SU-DHL-6 (cell line): ENCODE results near the gene NDUFB10.

Experiments
- H2AFZ ChIP-seq: fragments of 200-600 bp; sonication (generic); 2 replicates; pipeline ENCODE4 v1.6.1; 2014; ENCODE audit warnings: low read depth, mild to moderate bottlenecking, moderate library complexity, mixed read lengths, antibody characterized with exemption, low read length; ENCODE audit not compliant: severe bottlenecking
- H3F3A ChIP-seq: fragments of 200-600 bp; shearing (Covaris generic); 2 replicates; pipeline ENCODE4 v1.6.0; 2016; ENCODE audit warnings: antibody characterized with exemption, mild to moderate bottlenecking; ENCODE audit not compliant: insufficient read depth
- H3K27ac ChIP-seq: fragments of 200-600 bp; sonication (generic); 2 replicates; pipeline ENCODE4 v1.5.1; 2016; ENCODE audit warnings: low read depth, mild to moderate bottlenecking, low read length, moderate library complexity, mixed read lengths
- H3K27me3 ChIP-seq: fragments of 200-600 bp; sonication (generic), shearing (Covaris generic); 2 replicates; pipeline ENCODE4 v1.6.0; 2014; ENCODE audit warnings: mild to moderate bottlenecking, low read length
- H3K36me3 ChIP-seq: fragments of 200-600 bp; sonication (generic); 2 replicates; pipeline ENCODE4 v1.6.1; 2014; ENCODE audit warnings: mild to moderate bottlenecking, low read length, mixed read lengths
- H3K4me2 ChIP-seq: fragments of 300-600, 200-600 bp; shearing (Covaris generic), sonication (generic); 2 replicates; pipeline ENCODE4 v1.6.0; 2014; ENCODE audit warnings: low read length, low read depth, mild to moderate bottlenecking; ENCODE audit not compliant: poor library complexity, severe bottlenecking
- H3K4me3 ChIP-seq: fragments of 200-600 bp; sonication (generic); 2 replicates; pipeline ENCODE4 v1.5.1; 2014; ENCODE audit warnings: antibody characterized with exemption, low read length, mild to moderate bottlenecking, mixed read lengths; ENCODE audit not compliant: insufficient read depth, poor library complexity, severe bottlenecking
- H3K79me2 ChIP-seq: fragments of 200-600 bp; sonication (generic); 2 replicates; pipeline ENCODE4 v1.6.1; 2014; ENCODE audit warnings: mild to moderate bottlenecking, low read length, moderate library complexity; ENCODE audit not compliant: insufficient read depth
- H3K9ac ChIP-seq: fragments of 200-600 bp; sonication (generic); 2 replicates; pipeline ENCODE4 v1.7.0; 2014; ENCODE audit warnings: mild to moderate bottlenecking, low read length
- H3K9me2 ChIP-seq: fragments of 200-600 bp; sonication (generic); replicated peaks from 2 replicates; pipeline ENCODE4 v1.6.1; 2014; ENCODE audit warnings: low read length; ENCODE audit not compliant: insufficient read depth
- H3K9me3 ChIP-seq: fragments of 200-600 bp; sonication (generic); 2 replicates; pipeline ENCODE4 v1.6.1; 2014; ENCODE audit warnings: low read length, mixed read lengths; ENCODE audit not compliant: insufficient read depth
- H4K20me1 ChIP-seq: fragments of 200-600 bp; sonication (generic); 2 replicates; pipeline ENCODE4 v1.6.1; 2014; ENCODE audit warnings: low read depth, mild to moderate bottlenecking, antibody characterized with exemption, low read length, moderate library complexity, mixed read lengths
- EZH2phosphoT487 ChIP-seq: fragments of 200-600 bp; sonication (generic), shearing (Covaris generic); conservative IDR thresholded peaks from 2 replicates; pipeline ENCODE4 v1.6.1; 2018; ENCODE audit warnings: mild to moderate bottlenecking, antibody characterized with exemption, low read length, moderate library complexity, mixed read lengths
- TF ChIP-seq, protein P1 (sequence below): fragments of 200-600 bp; sonication (generic); IDR thresholded peaks from one replicate; pipeline ENCODE4 v1.5.1; 2017; ENCODE audit warnings: antibody characterized with exemption, mild to moderate bottlenecking, low read length, moderate library complexity; ENCODE audit not compliant: insufficient read depth, poor library complexity, severe bottlenecking

The NDUFB10 gene

DNA sequence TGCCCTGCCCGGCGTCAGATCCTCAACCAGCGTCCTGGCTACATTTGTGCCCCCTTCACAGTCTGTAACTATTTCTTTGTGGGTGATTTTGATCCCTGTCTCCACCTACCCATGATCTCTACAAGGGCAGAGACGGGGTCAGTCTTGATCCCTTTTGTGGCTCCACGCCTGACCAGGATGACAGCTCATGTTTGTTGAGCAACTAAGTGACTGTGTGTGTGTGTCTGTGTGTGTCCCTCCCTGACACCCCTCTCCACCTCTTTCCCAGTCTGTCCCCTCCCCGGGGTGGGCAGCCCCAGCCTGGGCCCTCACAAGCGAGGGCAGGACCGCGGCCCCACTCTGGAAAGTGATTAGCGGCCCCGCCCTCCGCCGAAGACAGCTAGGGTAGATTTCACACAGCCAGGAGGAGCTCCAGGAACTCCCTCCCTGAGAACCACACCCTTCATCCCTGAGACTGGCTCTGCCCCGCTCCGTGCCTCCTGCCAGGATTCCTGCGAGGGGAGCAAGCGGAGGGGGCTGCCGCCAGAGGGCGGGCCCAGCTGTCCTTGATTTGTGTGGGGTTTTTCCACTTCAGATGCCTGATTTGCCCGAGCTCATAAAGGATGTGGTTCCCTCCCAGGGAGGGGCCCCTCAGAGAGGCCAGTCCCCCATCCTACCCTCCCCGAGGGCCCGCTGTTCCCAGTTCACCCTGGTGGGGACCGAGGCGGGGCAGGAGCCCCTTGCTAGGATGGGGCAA, 35.9 kb upstream of the NDUFB10 start:
- no peaks in the 10 kb centered on the region for H3K9me2 ChIP-seq
- no peak overlapping the region for H3K27ac ChIP-seq
- H3K79me2 ChIP-seq: no peaks in the 10 kb centered on the region
- no peaks in the 10 kb centered on the region for H3K27me3 ChIP-seq
- H2AFZ ChIP-seq: no peak overlapping the region
- no peaks in the 10 kb centered on the region for H3K9me3 ChIP-seq
- H3K36me3 ChIP-seq: no peaks in the 10 kb centered on the region
- H4K20me1 ChIP-seq: no peaks in the 10 kb centered on the region
- TF ChIP-seq, protein P1, sequence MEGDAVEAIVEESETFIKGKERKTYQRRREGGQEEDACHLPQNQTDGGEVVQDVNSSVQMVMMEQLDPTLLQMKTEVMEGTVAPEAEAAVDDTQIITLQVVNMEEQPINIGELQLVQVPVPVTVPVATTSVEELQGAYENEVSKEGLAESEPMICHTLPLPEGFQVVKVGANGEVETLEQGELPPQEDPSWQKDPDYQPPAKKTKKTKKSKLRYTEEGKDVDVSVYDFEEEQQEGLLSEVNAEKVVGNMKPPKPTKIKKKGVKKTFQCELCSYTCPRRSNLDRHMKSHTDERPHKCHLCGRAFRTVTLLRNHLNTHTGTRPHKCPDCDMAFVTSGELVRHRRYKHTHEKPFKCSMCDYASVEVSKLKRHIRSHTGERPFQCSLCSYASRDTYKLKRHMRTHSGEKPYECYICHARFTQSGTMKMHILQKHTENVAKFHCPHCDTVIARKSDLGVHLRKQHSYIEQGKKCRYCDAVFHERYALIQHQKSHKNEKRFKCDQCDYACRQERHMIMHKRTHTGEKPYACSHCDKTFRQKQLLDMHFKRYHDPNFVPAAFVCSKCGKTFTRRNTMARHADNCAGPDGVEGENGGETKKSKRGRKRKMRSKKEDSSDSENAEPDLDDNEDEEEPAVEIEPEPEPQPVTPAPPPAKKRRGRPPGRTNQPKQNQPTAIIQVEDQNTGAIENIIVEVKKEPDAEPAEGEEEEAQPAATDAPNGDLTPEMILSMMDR: no peak
- TF ChIP-seq EZH2phosphoT487: no peak
- H3K4me2 ChIP-seq: no peak overlapping the region
- no peak overlapping the region for H3K4me3 ChIP-seq
- H3F3A ChIP-seq: no peaks in the 10 kb centered on the region
- H3K9ac ChIP-seq: no peak overlapping the region

- no peaks in the 10 kb centered on the region for H3K79me2 ChIP-seq
- no peaks in the 10 kb centered on the region for H4K20me1 ChIP-seq
- H3K27ac ChIP-seq: no peak overlapping the region
- H3K9me2 ChIP-seq: no peaks in the 10 kb centered on the region
- H3K4me2 ChIP-seq: no peak overlapping the region
- H2AFZ ChIP-seq: no peak overlapping the region
- H3K36me3 ChIP-seq: no peaks in the 10 kb centered on the region
- no peaks in the 10 kb centered on the region for H3K27me3 ChIP-seq
- TF ChIP-seq EZH2phosphoT487: no peak
- TF ChIP-seq, protein P1: no peak
- no peak overlapping the region for H3K9ac ChIP-seq
- H3K9me3 ChIP-seq: no peaks in the 10 kb centered on the region
- H3F3A ChIP-seq: no peaks in the 10 kb centered on the region
- no peak overlapping the region for H3K4me3 ChIP-seq
These were observed 35.2 kb upstream of the NDUFB10 start for GRCh38 chr16:1924095-1924494.

DNA sequence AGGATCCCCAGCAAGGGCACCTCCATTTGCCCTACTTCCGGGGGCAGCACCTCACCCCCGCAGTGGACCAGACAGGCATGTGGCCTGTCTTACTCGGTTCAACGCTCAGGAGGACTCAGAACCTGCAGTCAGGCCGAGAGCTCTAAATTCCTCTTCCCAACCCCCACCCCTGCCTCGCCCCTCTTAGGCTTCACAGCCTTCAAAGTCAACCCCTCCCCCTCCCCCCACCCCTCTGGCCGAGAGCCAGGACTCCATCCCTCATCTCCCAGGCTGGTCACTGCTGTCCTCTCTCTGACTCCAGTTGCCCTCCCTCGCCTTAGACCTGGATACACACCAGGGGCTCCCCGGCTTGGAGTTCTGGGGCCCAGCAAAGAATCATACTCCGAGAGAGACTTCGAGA, 33.1 kb upstream of the NDUFB10 start:
- H4K20me1 ChIP-seq: no peaks in the 10 kb centered on the region
- no peak overlapping the region for H3K4me3 ChIP-seq
- no peak overlapping the region for H3K9ac ChIP-seq
- no peaks in the 10 kb centered on the region for H3F3A ChIP-seq
- no peaks in the 10 kb centered on the region for H3K27me3 ChIP-seq
- no peak overlapping the region for H2AFZ ChIP-seq
- TF ChIP-seq, protein P1: no peak
- TF ChIP-seq EZH2phosphoT487: no peak
- H3K79me2 ChIP-seq: no peaks in the 10 kb centered on the region
- H3K4me2 ChIP-seq: no peak overlapping the region
- no peaks in the 10 kb centered on the region for H3K9me2 ChIP-seq
- H3K27ac ChIP-seq: no peak overlapping the region
- H3K36me3 ChIP-seq: no peaks in the 10 kb centered on the region
- no peaks in the 10 kb centered on the region for H3K9me3 ChIP-seq
